Measurements from ENCODE around the gene CAV3.

CAV3 gene

DNA sequence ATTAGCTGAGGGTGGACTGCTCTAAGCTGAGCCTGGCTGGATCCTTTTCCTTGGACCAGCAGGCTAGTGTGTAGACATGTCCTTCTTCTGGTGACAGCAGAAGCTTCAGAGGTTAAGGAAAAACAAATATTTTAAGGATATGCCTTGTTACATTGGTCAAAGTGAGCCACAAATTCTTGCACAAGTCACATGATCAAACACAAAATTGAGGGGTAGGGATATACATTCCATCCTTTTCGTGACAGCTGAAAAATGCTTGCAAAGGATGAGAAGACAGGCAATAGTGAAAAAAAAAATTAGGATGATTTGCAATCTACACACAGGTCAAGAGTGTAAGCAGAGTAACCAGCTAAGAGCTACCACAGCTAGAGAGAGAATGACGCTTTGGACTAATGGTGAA, 56.9 kb downstream of the CAV3 start:
- ChIA-PET POLR2A (no interaction called here), CTCF (interaction anchor here (0.9 to 1.3 kb wide), 3 partner anchors 20 to 21 kb away, joined by 4 to 5 read pairs (median 4); partner anchors contain the start of gene OXTR)
- H3K9me3 ChIP-seq (ENCODE audit: control insufficient read depth, insufficient read depth, low read depth, low read length): no peaks in the 10 kb centered on the region
- H3K4me1 ChIP-seq (ENCODE audit: control insufficient read depth, insufficient read depth, low read length): no peaks in the 10 kb centered on the region
- no peak overlapping the region for H3K4me3 ChIP-seq (ENCODE audit: low read depth, low read length)
- H3K36me3 ChIP-seq (ENCODE audit: control insufficient read depth in 2 of 2, insufficient read depth in 1 of 2, low read length in 2 of 2): no peaks in the 10 kb centered on the region
- TF ChIP-seq ZNF610 (tag by site-specific recombination; IDR thresholded peaks at IDR 0.05; ENCODE audit: borderline replicate concordance) (no peak), ZBTB21 (tag by site-specific recombination; IDR thresholded peaks at IDR 0.05) (no peak), ZNF354C (tag by site-specific recombination; IDR thresholded peaks at IDR 0.05; ENCODE audit: borderline replicate concordance, low read depth) (no peak), ZNF843 (tag by site-specific recombination; IDR thresholded peaks at IDR 0.05) (no peak), ZNF670 (tag by site-specific recombination; IDR thresholded peaks at IDR 0.05; ENCODE audit: low read depth) (no peak), ZBTB17 (tag by site-specific recombination; IDR thresholded peaks at IDR 0.05) (no peak), ZNF121 (tag by site-specific recombination; IDR thresholded peaks at IDR 0.05) (no peak)
- TF ChIP-seq, protein P1, sequence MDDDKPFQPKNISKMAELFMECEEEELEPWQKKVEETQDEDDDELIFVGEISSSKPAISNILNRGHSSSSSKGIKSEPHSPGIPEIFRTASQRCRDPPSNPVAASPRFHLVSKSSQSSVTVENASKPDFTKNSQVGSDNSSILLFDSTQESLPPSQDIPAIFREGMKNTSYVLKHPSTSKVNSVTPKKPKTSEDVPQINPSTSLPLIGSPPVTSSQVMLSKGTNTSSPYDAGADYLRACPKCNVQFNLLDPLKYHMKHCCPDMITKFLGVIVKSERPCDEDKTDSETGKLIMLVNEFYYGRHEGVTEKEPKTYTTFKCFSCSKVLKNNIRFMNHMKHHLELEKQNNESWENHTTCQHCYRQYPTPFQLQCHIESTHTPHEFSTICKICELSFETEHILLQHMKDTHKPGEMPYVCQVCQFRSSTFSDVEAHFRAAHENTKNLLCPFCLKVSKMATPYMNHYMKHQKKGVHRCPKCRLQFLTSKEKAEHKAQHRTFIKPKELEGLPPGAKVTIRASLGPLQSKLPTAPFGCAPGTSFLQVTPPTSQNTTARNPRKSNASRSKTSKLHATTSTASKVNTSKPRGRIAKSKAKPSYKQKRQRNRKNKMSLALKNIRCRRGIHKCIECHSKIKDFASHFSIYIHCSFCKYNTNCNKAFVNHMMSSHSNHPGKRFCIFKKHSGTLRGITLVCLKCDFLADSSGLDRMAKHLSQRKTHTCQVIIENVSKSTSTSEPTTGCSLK (tag by site-specific recombination; IDR thresholded peaks at IDR 0.05): no peak
- no peak overlapping the region for H3K27ac ChIP-seq (ENCODE audit: extremely low read depth, low read depth, low read length)

DNA sequence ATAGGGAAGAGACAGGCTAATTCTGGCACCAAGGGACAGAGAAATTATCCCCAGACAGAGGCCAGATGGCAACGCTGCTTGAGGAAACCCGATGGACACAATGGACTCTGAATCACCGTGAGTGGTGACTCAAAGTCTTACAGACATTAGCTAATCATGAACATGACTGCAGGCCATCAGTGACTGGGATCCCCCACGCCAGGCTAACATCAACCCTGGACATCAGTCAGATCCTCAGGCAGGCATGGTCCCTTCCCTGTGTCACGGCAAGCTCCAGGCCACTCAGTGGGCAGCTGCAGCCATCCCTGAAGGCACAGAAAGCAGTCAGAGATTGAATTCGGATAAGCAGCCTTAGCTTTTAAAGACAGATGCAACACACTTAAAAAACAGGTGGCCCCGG, 59.6 kb downstream of the CAV3 start:
- Histone ChIP-seq H3K9me3 (ENCODE audit: control insufficient read depth, insufficient read depth, low read depth, low read length) (no peaks in the 10 kb centered on the region), H3K4me3 (ENCODE audit: low read depth, low read length) (no peak overlapping the region), H3K36me3 (ENCODE audit: control insufficient read depth in 2 of 2, insufficient read depth in 1 of 2, low read length in 2 of 2) (no peaks in the 10 kb centered on the region), H3K4me1 (ENCODE audit: control insufficient read depth, insufficient read depth, low read length) (no peaks in the 10 kb centered on the region), H3K27ac (ENCODE audit: extremely low read depth, low read depth, low read length) (no peak overlapping the region)
- ChIA-PET CTCF (interaction anchor here (0.5 to 1.0 kb wide), 3 partner anchors 24 to 723 kb away, joined by 3 read pairs; partner anchors contain the start of gene OXTR), POLR2A (no interaction called here)
- no peak for TF ChIP-seq ZNF626 (tag by site-specific recombination; IDR thresholded peaks at IDR 0.05)
- TF ChIP-seq ZNF324 (tag by site-specific recombination; IDR thresholded peaks at IDR 0.05): no peak
- TF ChIP-seq, protein P2, sequence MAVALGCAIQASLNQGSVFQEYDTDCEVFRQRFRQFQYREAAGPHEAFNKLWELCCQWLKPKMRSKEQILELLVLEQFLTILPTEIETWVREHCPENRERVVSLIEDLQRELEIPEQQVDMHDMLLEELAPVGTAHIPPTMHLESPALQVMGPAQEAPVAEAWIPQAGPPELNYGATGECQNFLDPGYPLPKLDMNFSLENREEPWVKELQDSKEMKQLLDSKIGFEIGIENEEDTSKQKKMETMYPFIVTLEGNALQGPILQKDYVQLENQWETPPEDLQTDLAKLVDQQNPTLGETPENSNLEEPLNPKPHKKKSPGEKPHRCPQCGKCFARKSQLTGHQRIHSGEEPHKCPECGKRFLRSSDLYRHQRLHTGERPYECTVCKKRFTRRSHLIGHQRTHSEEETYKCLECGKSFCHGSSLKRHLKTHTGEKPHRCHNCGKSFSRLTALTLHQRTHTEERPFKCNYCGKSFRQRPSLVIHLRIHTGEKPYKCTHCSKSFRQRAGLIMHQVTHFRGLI (tag by site-specific recombination; IDR thresholded peaks at IDR 0.05): no peak
- TF ChIP-seq, protein P3, sequence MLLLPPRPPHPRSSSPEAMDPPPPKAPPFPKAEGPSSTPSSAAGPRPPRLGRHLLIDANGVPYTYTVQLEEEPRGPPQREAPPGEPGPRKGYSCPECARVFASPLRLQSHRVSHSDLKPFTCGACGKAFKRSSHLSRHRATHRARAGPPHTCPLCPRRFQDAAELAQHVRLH (tag by site-specific recombination; IDR thresholded peaks at IDR 0.05): no peak
- no peak for TF ChIP-seq ZNF843 (tag by site-specific recombination; IDR thresholded peaks at IDR 0.05)
- TF ChIP-seq, protein P4, sequence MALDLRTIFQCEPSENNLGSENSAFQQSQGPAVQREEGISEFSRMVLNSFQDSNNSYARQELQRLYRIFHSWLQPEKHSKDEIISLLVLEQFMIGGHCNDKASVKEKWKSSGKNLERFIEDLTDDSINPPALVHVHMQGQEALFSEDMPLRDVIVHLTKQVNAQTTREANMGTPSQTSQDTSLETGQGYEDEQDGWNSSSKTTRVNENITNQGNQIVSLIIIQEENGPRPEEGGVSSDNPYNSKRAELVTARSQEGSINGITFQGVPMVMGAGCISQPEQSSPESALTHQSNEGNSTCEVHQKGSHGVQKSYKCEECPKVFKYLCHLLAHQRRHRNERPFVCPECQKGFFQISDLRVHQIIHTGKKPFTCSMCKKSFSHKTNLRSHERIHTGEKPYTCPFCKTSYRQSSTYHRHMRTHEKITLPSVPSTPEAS (tag by site-specific recombination; IDR thresholded peaks at IDR 0.05): no peak
- TF ChIP-seq ZNF654 (tag by site-specific recombination; IDR thresholded peaks at IDR 0.05; ENCODE audit: low read depth): no peak
- no peak for TF ChIP-seq ZNF114 (tag by site-specific recombination; IDR thresholded peaks at IDR 0.05)
- TF ChIP-seq ZNF544 (tag by site-specific recombination; IDR thresholded peaks at IDR 0.05): no peak
- TF ChIP-seq RBAK (tag by site-specific recombination; IDR thresholded peaks at IDR 0.05): no peak
- TF ChIP-seq, protein P5, sequence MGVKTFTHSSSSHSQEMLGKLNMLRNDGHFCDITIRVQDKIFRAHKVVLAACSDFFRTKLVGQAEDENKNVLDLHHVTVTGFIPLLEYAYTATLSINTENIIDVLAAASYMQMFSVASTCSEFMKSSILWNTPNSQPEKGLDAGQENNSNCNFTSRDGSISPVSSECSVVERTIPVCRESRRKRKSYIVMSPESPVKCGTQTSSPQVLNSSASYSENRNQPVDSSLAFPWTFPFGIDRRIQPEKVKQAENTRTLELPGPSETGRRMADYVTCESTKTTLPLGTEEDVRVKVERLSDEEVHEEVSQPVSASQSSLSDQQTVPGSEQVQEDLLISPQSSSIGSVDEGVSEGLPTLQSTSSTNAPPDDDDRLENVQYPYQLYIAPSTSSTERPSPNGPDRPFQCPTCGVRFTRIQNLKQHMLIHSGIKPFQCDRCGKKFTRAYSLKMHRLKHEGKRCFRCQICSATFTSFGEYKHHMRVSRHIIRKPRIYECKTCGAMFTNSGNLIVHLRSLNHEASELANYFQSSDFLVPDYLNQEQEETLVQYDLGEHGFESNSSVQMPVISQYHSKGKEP (tag by site-specific recombination; IDR thresholded peaks at IDR 0.05): no peak
- TF ChIP-seq TCF7L2 (IDR thresholded peaks at IDR 0.05; ENCODE audit: borderline replicate concordance, low read depth, low read length): no peak
- TF ChIP-seq ZNF133 (tag by site-specific recombination; IDR thresholded peaks at IDR 0.05): no peak
- no peak for TF ChIP-seq ZBTB20 (tag by site-specific recombination; IDR thresholded peaks at IDR 0.05)
- TF ChIP-seq, protein P6, sequence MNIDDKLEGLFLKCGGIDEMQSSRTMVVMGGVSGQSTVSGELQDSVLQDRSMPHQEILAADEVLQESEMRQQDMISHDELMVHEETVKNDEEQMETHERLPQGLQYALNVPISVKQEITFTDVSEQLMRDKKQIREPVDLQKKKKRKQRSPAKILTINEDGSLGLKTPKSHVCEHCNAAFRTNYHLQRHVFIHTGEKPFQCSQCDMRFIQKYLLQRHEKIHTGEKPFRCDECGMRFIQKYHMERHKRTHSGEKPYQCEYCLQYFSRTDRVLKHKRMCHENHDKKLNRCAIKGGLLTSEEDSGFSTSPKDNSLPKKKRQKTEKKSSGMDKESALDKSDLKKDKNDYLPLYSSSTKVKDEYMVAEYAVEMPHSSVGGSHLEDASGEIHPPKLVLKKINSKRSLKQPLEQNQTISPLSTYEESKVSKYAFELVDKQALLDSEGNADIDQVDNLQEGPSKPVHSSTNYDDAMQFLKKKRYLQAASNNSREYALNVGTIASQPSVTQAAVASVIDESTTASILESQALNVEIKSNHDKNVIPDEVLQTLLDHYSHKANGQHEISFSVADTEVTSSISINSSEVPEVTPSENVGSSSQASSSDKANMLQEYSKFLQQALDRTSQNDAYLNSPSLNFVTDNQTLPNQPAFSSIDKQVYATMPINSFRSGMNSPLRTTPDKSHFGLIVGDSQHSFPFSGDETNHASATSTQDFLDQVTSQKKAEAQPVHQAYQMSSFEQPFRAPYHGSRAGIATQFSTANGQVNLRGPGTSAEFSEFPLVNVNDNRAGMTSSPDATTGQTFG (tag by site-specific recombination; IDR thresholded peaks at IDR 0.05; ENCODE audit: borderline replicate concordance): no peak
- TF ChIP-seq, protein P7, sequence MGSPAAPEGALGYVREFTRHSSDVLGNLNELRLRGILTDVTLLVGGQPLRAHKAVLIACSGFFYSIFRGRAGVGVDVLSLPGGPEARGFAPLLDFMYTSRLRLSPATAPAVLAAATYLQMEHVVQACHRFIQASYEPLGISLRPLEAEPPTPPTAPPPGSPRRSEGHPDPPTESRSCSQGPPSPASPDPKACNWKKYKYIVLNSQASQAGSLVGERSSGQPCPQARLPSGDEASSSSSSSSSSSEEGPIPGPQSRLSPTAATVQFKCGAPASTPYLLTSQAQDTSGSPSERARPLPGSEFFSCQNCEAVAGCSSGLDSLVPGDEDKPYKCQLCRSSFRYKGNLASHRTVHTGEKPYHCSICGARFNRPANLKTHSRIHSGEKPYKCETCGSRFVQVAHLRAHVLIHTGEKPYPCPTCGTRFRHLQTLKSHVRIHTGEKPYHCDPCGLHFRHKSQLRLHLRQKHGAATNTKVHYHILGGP (tag by site-specific recombination; IDR thresholded peaks at IDR 0.05): no peak
- TF ChIP-seq ZNF394 (tag by site-specific recombination; IDR thresholded peaks at IDR 0.05; ENCODE audit: borderline replicate concordance): no peak
- TF ChIP-seq SP3 (tag by site-specific recombination; IDR thresholded peaks at IDR 0.05): no peak
